Measurements from ENCODE around the gene MRPL16.
"Not testable (repeated sequence)": the region's sequence is repeated elsewhere in the genome, so short reads cannot be mapped to it uniquely, and the experiment has no call there.

DNA sequence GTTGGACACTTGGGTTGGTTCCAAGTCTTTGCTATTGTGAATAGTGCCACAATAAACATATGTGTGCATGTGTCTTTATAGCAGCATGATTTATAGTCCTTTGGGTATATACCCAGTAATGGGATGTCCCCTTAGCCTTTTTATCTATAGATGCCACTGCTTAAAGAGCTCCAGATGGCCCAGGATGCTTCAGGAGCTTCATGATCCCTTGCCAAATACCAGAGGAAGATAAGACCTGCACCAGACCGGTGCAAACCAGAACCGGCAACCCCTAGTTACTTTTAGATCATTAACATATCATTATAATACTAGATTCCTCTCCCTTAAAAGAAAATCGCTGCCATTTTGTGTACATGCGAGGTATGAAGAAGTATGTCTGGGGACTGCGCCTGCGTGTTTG is 37.9 kb upstream of the MRPL16 start:
- not testable (repeated sequence) for TF ChIP-seq EP300, POLR2AphosphoS5 (IDR thresholded peaks at IDR 0.05)

Data from esophagus muscularis mucosa (tissue), 3 donors.